Gastroesophageal sphincter (tissue), 4 donors: ENCODE measurements around the gene ST8SIA5. TPM values are rescaled to one million over a fixed set of nuclear protein-coding genes. Genes with fewer than 3 reads are reported as not detected.

Source experiments
- ATAC-seq: fragments of 150-250 bp; one replicate; pipeline ENCODE4 v1.9.1; 2016; ENCODE audit warnings: mild to moderate bottlenecking, moderate library complexity
- H3K27ac ChIP-seq, 4 donors: fragments of 200-600 bp; sonication (generic) in 3 of 4; 1 replicate in 3 of 4; 2 replicates in 1 of 4; pipeline ENCODE4 v1.5.1; 2016 to 2019
- H3K27me3 ChIP-seq: fragments of 200-600 bp; sonication (generic); one replicate; pipeline ENCODE4 v1.5.1; 2019
- H3K36me3 ChIP-seq, 2 donors: fragments of 200-600 bp; sonication (generic); one replicate each; pipeline ENCODE4 v1.5.1; 2019; ENCODE audit warnings: control low read depth in 1 of 2
- H3K4me1 ChIP-seq, 3 donors: fragments of 200-600 bp; sonication (generic); 1 replicate in 2 of 3; 2 replicates in 1 of 3; pipeline ENCODE4 v1.5.1; 2016 to 2019; ENCODE audit warnings: control low read depth in 2 of 3
- H3K4me3 ChIP-seq, 2 donors: fragments of 200-600 bp; sonication (generic); one replicate each; pipeline ENCODE4 v1.5.1; 2019; ENCODE audit warnings: mild to moderate bottlenecking in 1 of 2, moderate library complexity in 1 of 2
- H3K9me3 ChIP-seq, 3 donors: fragments of 200-600 bp; sonication (generic); one replicate each; pipeline ENCODE4 v1.5.1; 2017 to 2019; ENCODE audit warnings: control low read depth in 2 of 3
- CTCF ChIP-seq, 4 experiments: fragments of 200-600 bp in 2 of 4; fragments of 450-650 bp in 2 of 4; sonication (generic) in 1 of 4; IDR thresholded peaks; one replicate each; pipeline ENCODE4 v1.5.1; 2017 to 2019; ENCODE audit warnings: antibody characterized with exemption in 4 of 4, mild to moderate bottlenecking in 2 of 4, moderate library complexity in 2 of 4
- EP300 ChIP-seq: sonication (generic); formaldehyde crosslinking; IDR thresholded peaks from one replicate; pipeline ENCODE4 v1.6.1; 2017; ENCODE audit warnings: antibody characterized with exemption, mild to moderate bottlenecking
- POLR2A ChIP-seq, 2 donors: fragments of 450-650 bp; IDR thresholded peaks; one replicate each; pipeline ENCODE4 v1.6.1; 2017; ENCODE audit warnings: antibody characterized with exemption in 2 of 2, mild to moderate bottlenecking in 2 of 2, moderate library complexity in 1 of 2
- POLR2AphosphoS5 ChIP-seq: sonication (generic); formaldehyde crosslinking; IDR thresholded peaks from one replicate; pipeline ENCODE4 v1.6.1; 2017; ENCODE audit warnings: antibody characterized with exemption
- WGBS, 2 donors: methylation state at CpG; one replicate each; pipeline ENCODE4 v1.1.5; 2018; ENCODE audit warnings: low coverage in 1 of 2; 5-methylcytosine and 5-hydroxymethylcytosine counted together
- total RNA-seq, 4 donors: library from RNA; depleted of rRNA; stranded (reverse); fragments of >200 nt; gene quantifications; one replicate each; pipeline ENCODE4 v1.1.0, GENCODE V29; 2016

The ST8SIA5 gene
- total RNA-seq, 4 donors from 2014 or later: 0.08 to 0.27 TPM; not detected in 2

GRCh38 chr18:46718501-46719341, 38.1 kb downstream of the ST8SIA5 start:
- 14 to 17% methylated on average over 9 to 10 of the region's 10 CpGs for WGBS, 2 donors
- no peaks in the 10 kb centered on the region for H3K9me3 ChIP-seq
- no peak for ATAC-seq
- H3K27me3 ChIP-seq: peaks cover 14% of the 10 kb centered on the region
- no peak overlapping the region for H3K27ac ChIP-seq
- no peak overlapping the region for H3K4me3 ChIP-seq
- TF ChIP-seq CTCF (IDR thresholded peaks at IDR 0.05) (no peak), POLR2AphosphoS5 (no peak), POLR2A (IDR thresholded peaks at IDR 0.05) (no peak), EP300 (no peak)
- no peaks in the 10 kb centered on the region for H3K4me1 ChIP-seq
- no peaks in the 10 kb centered on the region for H3K36me3 ChIP-seq

GRCh38 chr18:46716827-46717226, 40.0 kb downstream of the ST8SIA5 start:
- WGBS, 2 donors: 57 to 80% methylated on average over 1 of the region's 2 CpGs
- TF ChIP-seq EP300 (no peak), CTCF (IDR thresholded peaks at IDR 0.05) (no peak), POLR2A (IDR thresholded peaks at IDR 0.05) (no peak), POLR2AphosphoS5 (no peak)
- Histone ChIP-seq H3K27me3 (peaks cover 24% of the 10 kb centered on the region), H3K36me3 (no peaks in the 10 kb centered on the region), H3K27ac (no peak overlapping the region), H3K9me3 (no peaks in the 10 kb centered on the region), H3K4me3 (no peak overlapping the region), H3K4me1 (no peaks in the 10 kb centered on the region)
- ATAC-seq: no peak

- Histone ChIP-seq H3K4me1 (no peaks in the 10 kb centered on the region), H3K36me3 (no peaks in the 10 kb centered on the region), H3K9me3 (no peaks in the 10 kb centered on the region), H3K27ac (no peak overlapping the region), H3K4me3 (no peak overlapping the region), H3K27me3 (peaks cover 24% of the 10 kb centered on the region)
- TF ChIP-seq CTCF (IDR thresholded peaks at IDR 0.05): no peak
- no peak for ATAC-seq
- WGBS, 2 donors: 80% methylated on average over 1 of the region's 5 CpGs; no CpG with 5 or more reads in 1 of the 2 donors
Measured at GRCh38 chr18:46716336-46716735, 40.5 kb downstream of the ST8SIA5 start.

- Histone ChIP-seq H3K27ac (no peak overlapping the region), H3K36me3 (no peaks in the 10 kb centered on the region), H3K27me3 (peaks cover 24% of the 10 kb centered on the region), H3K9me3 (no peaks in the 10 kb centered on the region), H3K4me1 (no peaks in the 10 kb centered on the region), H3K4me3 (no peak overlapping the region)
- no CpG with 5 or more reads among the region's 5 CpGs for WGBS, 2 donors
- TF ChIP-seq CTCF (IDR thresholded peaks at IDR 0.05) (no peak), EP300 (no peak), POLR2A (IDR thresholded peaks at IDR 0.05) (no peak)
- no peak for ATAC-seq
Measured at GRCh38 chr18:46715062-46715461, 41.8 kb downstream of the ST8SIA5 start.

- peaks cover 24% of the 10 kb centered on the region for H3K27me3 ChIP-seq
- no peak for ATAC-seq
- no peaks in the 10 kb centered on the region for H3K9me3 ChIP-seq
- no peaks in the 10 kb centered on the region for H3K36me3 ChIP-seq
- H3K27ac ChIP-seq: no peak overlapping the region
- TF ChIP-seq POLR2AphosphoS5 (no peak), EP300 (no peak), POLR2A (IDR thresholded peaks at IDR 0.05) (no peak), CTCF (IDR thresholded peaks at IDR 0.05) (no peak)
- no peak overlapping the region for H3K4me3 ChIP-seq
- WGBS, 2 donors: 34 to 52% methylated on average over 4 to 5 of the region's 5 CpGs
- no peaks in the 10 kb centered on the region for H3K4me1 ChIP-seq
Measured at GRCh38 chr18:46712406-46712805, 44.4 kb downstream of the ST8SIA5 start.
